Glomerular endothelial cell (primary cell): ENCODE data around the gene NRG4. TPM values are rescaled to one million over a fixed set of nuclear protein-coding genes. Genes with fewer than 3 reads are reported as not detected.

Experiments used
- total RNA-seq: library from RNA; depleted of rRNA; stranded (reverse); fragments of >200 nt; gene quantifications from 2 replicates; pipeline ENCODE4 v1.2.3, GENCODE V29; 2015

The NRG4 gene
- total RNA-seq, 1 donor from 2014 or later = not detected

Other genes starting within 250 kb of the NRG4 start
- 42.9 and 48.0 TPM in 2 replicates for gene UBE2Q2, start 169.0 kb downstream of the NRG4 start, total RNA-seq
- gene FBXO22, start 108.5 kb downstream of the NRG4 start, total RNA-seq = 37.9 and 50.5 TPM in 2 replicates
- gene TMEM266, start 47.6 kb upstream of the NRG4 start, total RNA-seq = not detected in 2 replicates